ENCODE data around the gene IAH1. TPM values are rescaled to one million over a fixed set of nuclear protein-coding genes. Genes with fewer than 3 reads are reported as not detected.
A peak's percentile ranks its signal among the peaks of the same experiment; 100 is the strongest.

IAH1 gene
- total RNA-seq, 1 experiment from 2014 or later: not detected

GRCh38 chr2:9462886-9463697 lies 11.3 kb upstream of the IAH1 start:
- DNase-seq: no peak
- H3K9me3 ChIP-seq (replicated peaks): no peaks in the 10 kb centered on the region
- H3K27ac ChIP-seq: no peak overlapping the region
- no peak overlapping the region for H3K4me3 ChIP-seq
- peaks cover 37% of the 10 kb centered on the region for H3K36me3 ChIP-seq
- H3K4me1 ChIP-seq: peaks cover 26% of the 10 kb centered on the region
- no peaks in the 10 kb centered on the region for H3K27me3 ChIP-seq

- DNase-seq: peak; percentile 41 to 48
- peaks cover 36% of the 10 kb centered on the region for H3K36me3 ChIP-seq
- no peak overlapping the region for H3K27ac ChIP-seq
- peaks cover 26% of the 10 kb centered on the region for H3K4me1 ChIP-seq
- H3K9me3 ChIP-seq (replicated peaks): no peaks in the 10 kb centered on the region
- no peaks in the 10 kb centered on the region for H3K27me3 ChIP-seq
- no peak overlapping the region for H3K4me3 ChIP-seq
These were observed 10.7 kb upstream of the IAH1 start for GRCh38 chr2:9463698-9464034.

- H3K27ac ChIP-seq: no peak overlapping the region
- peaks cover 32% of the 10 kb centered on the region for H3K36me3 ChIP-seq
- no peak overlapping the region for H3K4me3 ChIP-seq
- no peak for DNase-seq
- H3K9me3 ChIP-seq (replicated peaks): no peaks in the 10 kb centered on the region
- H3K4me1 ChIP-seq: peaks cover 26% of the 10 kb centered on the region
- no peaks in the 10 kb centered on the region for H3K27me3 ChIP-seq
These were observed 9.2 kb upstream of the IAH1 start for GRCh38 chr2:9465170-9465569.

GRCh38 chr2:9466147-9466683 lies 8.1 kb upstream of the IAH1 start:
- Histone ChIP-seq H3K36me3 (peaks cover 35% of the 10 kb centered on the region), H3K27me3 (no peaks in the 10 kb centered on the region), H3K27ac (no peak overlapping the region), H3K4me3 (no peak overlapping the region), H3K4me1 (peaks cover 20% of the 10 kb centered on the region), H3K9me3 (replicated peaks) (no peaks in the 10 kb centered on the region)
- DNase-seq: no peak

GRCh38 chr2:9467687-9468086 lies 6.7 kb upstream of the IAH1 start:
- Histone ChIP-seq H3K27me3 (no peaks in the 10 kb centered on the region), H3K36me3 (peaks cover 45% of the 10 kb centered on the region), H3K9me3 (replicated peaks) (no peaks in the 10 kb centered on the region), H3K27ac (no peak overlapping the region), H3K4me3 (no peak overlapping the region), H3K4me1 (peaks cover 5% of the 10 kb centered on the region)
- DNase-seq: no peak

- Histone ChIP-seq H3K4me3 (no peak overlapping the region), H3K27me3 (no peaks in the 10 kb centered on the region), H3K36me3 (peaks cover 42% of the 10 kb centered on the region), H3K9me3 (replicated peaks) (no peaks in the 10 kb centered on the region), H3K27ac (no peak overlapping the region), H3K4me1 (no peaks in the 10 kb centered on the region)
- no peak for DNase-seq
These were observed 3.1 kb upstream of the IAH1 start for GRCh38 chr2:9471206-9471605.

- no peaks in the 10 kb centered on the region for H3K27me3 ChIP-seq
- DNase-seq: no peak
- H3K4me3 ChIP-seq: no peak overlapping the region
- no peaks in the 10 kb centered on the region for H3K4me1 ChIP-seq
- peaks cover 40% of the 10 kb centered on the region for H3K36me3 ChIP-seq
- H3K9me3 ChIP-seq (replicated peaks): no peaks in the 10 kb centered on the region
- no peak overlapping the region for H3K27ac ChIP-seq
These were observed 1.8 kb upstream of the IAH1 start for GRCh38 chr2:9472511-9472910.

- peaks cover 34% of the 10 kb centered on the region for H3K36me3 ChIP-seq
- H3K4me3 ChIP-seq: no peak overlapping the region
- H3K9me3 ChIP-seq (replicated peaks): no peaks in the 10 kb centered on the region
- no peaks in the 10 kb centered on the region for H3K27me3 ChIP-seq
- no peaks in the 10 kb centered on the region for H3K4me1 ChIP-seq
- DNase-seq: no peak
- no peak overlapping the region for H3K27ac ChIP-seq
These were observed 905 bp upstream of the IAH1 start for GRCh38 chr2:9473308-9473984.

- Histone ChIP-seq H3K36me3 (peaks cover 31% of the 10 kb centered on the region), H3K4me1 (no peaks in the 10 kb centered on the region), H3K9me3 (replicated peaks) (no peaks in the 10 kb centered on the region), H3K27ac (no peak overlapping the region), H3K27me3 (no peaks in the 10 kb centered on the region), H3K4me3 (no peak overlapping the region)
- DNase-seq: no peak
These were observed 378 bp upstream of the IAH1 start for GRCh38 chr2:9473985-9474360.

- Histone ChIP-seq H3K9me3 (replicated peaks) (no peaks in the 10 kb centered on the region), H3K27ac (no peak overlapping the region), H3K4me3 (no peak overlapping the region), H3K27me3 (no peaks in the 10 kb centered on the region), H3K4me1 (no peaks in the 10 kb centered on the region), H3K36me3 (peaks cover 10% of the 10 kb centered on the region)
- no peak for DNase-seq
These were observed 3.6 kb downstream of the IAH1 start for GRCh38 chr2:9477914-9478313.

- peaks cover 4% of the 10 kb centered on the region for H3K36me3 ChIP-seq
- H3K4me1 ChIP-seq: no peaks in the 10 kb centered on the region
- no peak overlapping the region for H3K4me3 ChIP-seq
- DNase-seq: no peak
- no peak overlapping the region for H3K27ac ChIP-seq
- H3K9me3 ChIP-seq (replicated peaks): no peaks in the 10 kb centered on the region
- H3K27me3 ChIP-seq: no peaks in the 10 kb centered on the region
These were observed 4.2 kb downstream of the IAH1 start for GRCh38 chr2:9478526-9478925.

- no peaks in the 10 kb centered on the region for H3K9me3 ChIP-seq (replicated peaks)
- no peak overlapping the region for H3K27ac ChIP-seq
- H3K4me1 ChIP-seq: no peaks in the 10 kb centered on the region
- no peaks in the 10 kb centered on the region for H3K27me3 ChIP-seq
- H3K4me3 ChIP-seq: no peak overlapping the region
- DNase-seq: no peak
- H3K36me3 ChIP-seq: peaks cover 6% of the 10 kb centered on the region
These were observed 5.8 kb downstream of the IAH1 start for GRCh38 chr2:9480157-9480556.

- Histone ChIP-seq H3K4me1 (no peaks in the 10 kb centered on the region), H3K9me3 (replicated peaks) (no peaks in the 10 kb centered on the region), H3K27ac (no peak overlapping the region), H3K4me3 (no peak overlapping the region), H3K36me3 (peaks cover 25% of the 10 kb centered on the region), H3K27me3 (no peaks in the 10 kb centered on the region)
- DNase-seq: no peak
These were observed 8.8 kb downstream of the IAH1 start for GRCh38 chr2:9483107-9483506.

- no peak overlapping the region for H3K27ac ChIP-seq
- no peaks in the 10 kb centered on the region for H3K4me1 ChIP-seq
- no peak overlapping the region for H3K4me3 ChIP-seq
- H3K9me3 ChIP-seq (replicated peaks): no peaks in the 10 kb centered on the region
- no peak for DNase-seq
- peaks cover 30% of the 10 kb centered on the region for H3K36me3 ChIP-seq
- H3K27me3 ChIP-seq: no peaks in the 10 kb centered on the region
These were observed 10.2 kb downstream of the IAH1 start for GRCh38 chr2:9484533-9484932.

- H3K27ac ChIP-seq: no peak overlapping the region
- DNase-seq: no peak
- H3K4me3 ChIP-seq: no peak overlapping the region
- peaks cover 59% of the 10 kb centered on the region for H3K36me3 ChIP-seq
- H3K4me1 ChIP-seq: no peaks in the 10 kb centered on the region
- no peaks in the 10 kb centered on the region for H3K27me3 ChIP-seq
- no peaks in the 10 kb centered on the region for H3K9me3 ChIP-seq (replicated peaks)
These were observed 14.5 kb downstream of the IAH1 start for GRCh38 chr2:9488583-9489547.
